GM12878 (cell line): ENCODE data around the gene TP53I11. TPM values are rescaled to one million over a fixed set of nuclear protein-coding genes. Genes with fewer than 3 reads are reported as not detected.

Experiments
- ATAC-seq: fragments of 200-7000 bp; cut with Tn5 transposase; 3 replicates; pipeline ENCODE4 v1.9.1; 2020; ENCODE audit warnings: mild to moderate bottlenecking, moderate library complexity
- BruUV-seq: library from RNA; stranded (reverse); fragments of 400-500 nt; replicated peaks from 2 replicates; lab custom pipeline; 2021; lab: Mats Ljungman, UMichigan
- CTCF ChIA-PET: fragments of 300-600 bp; sonication (Branson Sonifier 250); formaldehyde crosslinking; extraction: SDS; loops from one replicate; lab custom pipeline; 2021; ENCODE audit warnings: inconsistent platforms; lab: Yijun Ruan, JAX
- POLR2A ChIA-PET: fragments of 350-600 bp; formaldehyde crosslinking; extraction: SDS; loops from one replicate; lab custom pipeline; 2021; ENCODE audit warnings: inconsistent platforms; lab: Charles Lee
- RAD21 ChIA-PET: fragments of 300-600 bp; sonication (Branson Sonifier 250); formaldehyde crosslinking; loops from one replicate; lab custom pipeline; 2023; ENCODE audit warnings: antibody characterized with exemption; ENCODE audit not compliant: unreplicated experiment; lab: Charles Lee
- SMC1A ChIA-PET: fragments of 300-600 bp; sonication (Branson Sonifier 250); formaldehyde crosslinking; loops from one replicate; lab custom pipeline; 2023; ENCODE audit not compliant: unreplicated experiment, uncharacterized antibody; lab: Charles Lee
- DNase-seq: peaks from one replicate; pipeline ENCODE4 v3.0.0-alpha.2; 2011; ENCODE audit warnings: low read depth, low spot score
- FAIRE-seq: peaks from 3 replicates; lab custom pipeline; 2011; peaks lifted over from hg19 to GRCh38; lab: Jason Lieb, UNC
- H2AFZ ChIP-seq: 2 replicates; pipeline ENCODE4 v1.6.0; 2011; ENCODE audit warnings: low read depth, low read length, control low read depth; ENCODE audit not compliant: control insufficient read depth
- H3K27ac ChIP-seq: 2 replicates; pipeline ENCODE4 v1.5.1; 2011; ENCODE audit warnings: control low read depth; ENCODE audit not compliant: control insufficient read depth, insufficient read depth
- H3K27me3 ChIP-seq, 2 experiments: replicated peaks in 1 of 2; 2 replicates each; pipeline versions ENCODE4 v1.6.0 to v1.6.1; 2011; ENCODE audit warnings: low read length in 1 of 2; ENCODE audit not compliant: control insufficient read depth in 2 of 2, insufficient read depth in 2 of 2
- H3K36me3 ChIP-seq, 2 experiments: 2 replicates each; pipeline ENCODE4 v1.5.1; 2011; ENCODE audit warnings: low read length in 1 of 2; ENCODE audit not compliant: control insufficient read depth in 2 of 2, insufficient read depth in 2 of 2
- H3K4me1 ChIP-seq: 2 replicates; pipeline ENCODE4 v1.6.1; 2011; ENCODE audit warnings: mild to moderate bottlenecking, low read length, moderate library complexity, mixed read lengths; ENCODE audit not compliant: control insufficient read depth, insufficient read depth
- H3K4me2 ChIP-seq: 2 replicates; pipeline ENCODE4 v1.6.0; 2011; ENCODE audit warnings: control low read depth; ENCODE audit not compliant: control insufficient read depth, insufficient read depth
- H3K4me3 ChIP-seq: fragments of 200-600 bp; sonication (generic); 2 replicates; pipeline ENCODE4 v1.5.1; 2016
- H3K79me2 ChIP-seq: 2 replicates; pipeline ENCODE4 v1.6.0; 2011; ENCODE audit warnings: low read length; ENCODE audit not compliant: control insufficient read depth, insufficient read depth
- H3K9ac ChIP-seq: 2 replicates; pipeline ENCODE4 v1.8.0; 2011; ENCODE audit warnings: low read length, control low read depth, mixed read lengths; ENCODE audit not compliant: control insufficient read depth, insufficient read depth
- H3K9me3 ChIP-seq: replicated peaks from 3 replicates; pipeline ENCODE4 v1.5.1; 2011; ENCODE audit warnings: mild to moderate bottlenecking, low read length; ENCODE audit not compliant: control insufficient read depth, insufficient read depth
- H4K20me1 ChIP-seq: 2 replicates; pipeline ENCODE4 v1.6.0; 2011; ENCODE audit not compliant: control insufficient read depth, insufficient read depth
- BCL11A ChIP-seq: IDR thresholded peaks from 2 replicates; pipeline ENCODE4 v1.6.1; 2011; ENCODE audit warnings: low read depth, low read length
- BHLHE40 ChIP-seq, 2 experiments: fragments of 450-650 bp in 1 of 2; IDR thresholded peaks; 2 replicates each; pipeline ENCODE4 v1.6.1; 2011 to 2017; ENCODE audit warnings: low read depth in 2 of 2, borderline replicate concordance in 1 of 2, improper control_type of control experiment in 1 of 2, low read length in 1 of 2, mild to moderate bottlenecking in 1 of 2
- CBX3 ChIP-seq: fragments of 200-600 bp; sonication (generic); IDR thresholded peaks from 2 replicates; pipeline ENCODE4 v1.6.1; 2016; ENCODE audit warnings: low read depth, borderline replicate concordance
- CHD1 ChIP-seq: IDR thresholded peaks from 2 replicates; pipeline ENCODE4 v1.6.1; 2012; ENCODE audit warnings: low read depth, low read length, improper control_type of control experiment
- E2F4 ChIP-seq: IDR thresholded peaks from 2 replicates; pipeline ENCODE4 v1.6.1; 2012; ENCODE audit warnings: low read depth, low read length, improper control_type of control experiment
- JUND ChIP-seq: IDR thresholded peaks from 2 replicates; pipeline ENCODE4 v1.6.1; 2012; ENCODE audit warnings: low read depth, mild to moderate bottlenecking, low read length, improper control_type of control experiment, moderate library complexity
- PKNOX1 ChIP-seq: fragments of 450-650 bp; IDR thresholded peaks from 2 replicates; pipeline ENCODE4 v1.6.1; 2016; ENCODE audit warnings: mild to moderate bottlenecking
- SPI1 ChIP-seq: IDR thresholded peaks from 2 replicates; pipeline ENCODE4 v1.6.1; 2011; ENCODE audit warnings: low read depth, mild to moderate bottlenecking, low read length, moderate library complexity, borderline replicate concordance; ENCODE audit not compliant: insufficient read depth
- STAT3 ChIP-seq: IDR thresholded peaks from 2 replicates; pipeline ENCODE4 v1.6.1; 2011; ENCODE audit warnings: low read depth, low read length, improper control_type of control experiment
- ZBED1 ChIP-seq: IDR thresholded peaks from 2 replicates; pipeline ENCODE4 v1.6.1; 2016; ENCODE audit warnings: borderline replicate concordance
- WGBS: methylation state at CpG from one replicate; pipeline ENCODE4 v1.1.6; 2016; ENCODE audit warnings: low lambda C conversion rate; ENCODE audit not compliant: insufficient replicate concordance, insufficient coverage; ENCODE audit errors: missing lambda C conversion rate; 5-methylcytosine and 5-hydroxymethylcytosine counted together
- in situ Hi-C: fragments of 300-500 bp; cut with MboI; formaldehyde crosslinking; loops from 9 replicates; pipeline ENCODE4 v1.14.3; 2018; ENCODE audit warnings: mixed read lengths
- intact Hi-C: fragments of 100-400 bp; cut with micrococcal nuclease; formaldehyde crosslinking; loops from one replicate; pipeline ENCODE4 v1.14.2; 2022; ENCODE audit not compliant: unreplicated experiment
- polyA plus RNA-seq, 11 experiments: library from polyadenylated mRNA; depleted of rRNA in 4 of 11; unstranded in 6 of 11; stranded (reverse) in 5 of 11; fragments of >200 nt; fragmentation: Nextera tagmentation in 4 of 11; fragmentation: Illumina TruSeq in 1 of 11; extraction: Ambion mirVana in 4 of 11; extraction: Trizol in 1 of 11; gene quantifications; 1 replicate in 1 of 11; 2 replicates in 10 of 11; pipeline versions ENCODE4 v1.2.1 to v1.2.3, GENCODE V29; 2011 to 2016; ENCODE audit warnings: inconsistent platforms in 2 of 11, missing spikeins in 2 of 11, low read depth in 1 of 11
- total RNA-seq, 4 experiments: library from RNA; depleted of rRNA in 3 of 4; stranded (reverse); fragments of >200 nt in 3 of 4; fragmentation: Illumina TruSeq in 1 of 4; extraction: Trizol in 1 of 4; gene quantifications; 2 replicates each; pipeline versions ENCODE4 v1.2.1 to v1.2.3, GENCODE V29; 2013 to 2021

TP53I11 gene
- total and polyA plus RNA-seq, 10 of the 15 experiments (the other 5 are each of a cell fraction or from before 2014, with no cell fraction given): 0.03 to 0.28 (median 0.17) TPM; not detected in 3

GRCh38 chr11:44931466-44931865 is 19.2 kb downstream of the TP53I11 start:
- Histone ChIP-seq H3K4me2 (no peak overlapping the region), H3K9me3 (no peaks in the 10 kb centered on the region), H3K36me3 (no peaks in the 10 kb centered on the region), H4K20me1 (no peaks in the 10 kb centered on the region; the same call in 1 of the 2 replicates), H3K27ac (no peak overlapping the region), H3K79me2 (no peaks in the 10 kb centered on the region), H3K9ac (no peak overlapping the region), H3K27me3 (peaks cover 0 to 1% of the 10 kb centered on the region in 2 experiments; a peak in 2 of 4 replicates), H3K4me1 (no peaks in the 10 kb centered on the region), H3K4me3 (no peak overlapping the region), H2AFZ (no peak overlapping the region)
- BruUV-seq: no TSS peak
- intact Hi-C loops: no loop called here
- in situ Hi-C loops: loop anchor here (25.0 kb wide), 1 partner anchor 406 kb away; no protein-coding TSS in a partner anchor
- 0% methylated on average over 3 of the region's 3 CpGs for WGBS
- no peak for ATAC-seq
- no peak for FAIRE-seq
- SMC1A ChIA-PET: interaction anchor here (1.0 to 2.3 kb wide), 2 partner anchors 173 to 175 kb away, joined by 3 to 6 read pairs; no protein-coding TSS in a partner anchor
- POLR2A ChIA-PET: no interaction called here
- RAD21 ChIA-PET: interaction anchor here (1.2 kb wide), 1 partner anchor 172 kb away, joined by 4 read pairs; no protein-coding TSS in a partner anchor
- DNase-seq: no peak
- CTCF ChIA-PET: interaction anchor here (1.6 to 16.8 kb wide), 2 partner anchors 29 to 171 kb away, joined by 6 to 571 read pairs; no protein-coding TSS in a partner anchor
- TF ChIP-seq SPI1 (no peak), BCL11A (no peak), BHLHE40 (IDR thresholded peaks at IDR 0.05; ENCODE audit: borderline replicate concordance in 1 of 2, low read depth in 2 of 2, low read length in 1 of 2) (no peak), JUND (no peak), CBX3 (no peak), STAT3 (no peak), E2F4 (no peak), CHD1 (no peak), PKNOX1 (no peak), ZBED1 (no peak)
